Measurements from ENCODE around the gene CTCF. TPM values are rescaled to one million over a fixed set of nuclear protein-coding genes. Genes with fewer than 3 reads are reported as not detected.
"Not testable (repeated sequence)": the region's sequence is repeated elsewhere in the genome, so short reads cannot be mapped to it uniquely, and the experiment has no call there.

CTCF gene
- total RNA-seq, 1 donor from 2014 or later: 43.2 TPM

DNA sequence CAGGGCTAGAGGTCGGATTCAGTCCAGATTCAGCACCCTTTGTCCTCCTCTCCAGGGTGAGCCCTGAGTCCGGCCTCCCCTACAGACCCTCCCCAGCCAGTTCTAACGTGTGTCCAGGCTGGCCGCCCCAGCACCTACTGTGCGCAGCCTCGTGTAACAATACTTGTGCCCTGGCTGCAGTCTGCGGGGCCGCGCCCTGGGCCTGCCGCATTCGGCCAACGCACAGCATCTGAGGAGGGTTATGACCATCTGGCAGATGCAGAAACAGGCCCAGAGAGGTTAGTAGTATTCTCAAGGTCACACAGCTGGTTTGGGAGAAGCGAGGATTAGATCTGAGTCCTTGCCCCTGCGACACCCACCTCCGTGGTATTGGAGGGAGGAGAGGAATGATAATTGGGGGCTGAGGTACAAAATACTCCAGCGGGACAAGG lies 32.7 kb upstream of the CTCF start:
- H3K27ac ChIP-seq: peak overlapping the region; percentile 91
- no peak for TF ChIP-seq POLR2A (IDR thresholded peaks at IDR 0.05)
- no peak for TF ChIP-seq POLR2AphosphoS5 (IDR thresholded peaks at IDR 0.05; ENCODE audit: insufficient read depth in 1 of 2, low read depth in 1 of 2)
- TF ChIP-seq CTCF (IDR thresholded peaks at IDR 0.05): no peak
- peak in 1 of 2 donors; percentile 87 for DNase-seq (ENCODE audit: extremely low spot score in 2 of 2)
- intact Hi-C loops (cut with DNase I): no loop called here
- peaks cover 39% of the 10 kb centered on the region for H3K4me1 ChIP-seq
- H3K36me3 ChIP-seq: no peaks in the 10 kb centered on the region
- no peaks in the 10 kb centered on the region for H3K27me3 ChIP-seq
- peak overlapping the region; percentile 79 to 98 for H3K4me3 ChIP-seq
- H3K9me3 ChIP-seq: no peaks in the 10 kb centered on the region

DNA sequence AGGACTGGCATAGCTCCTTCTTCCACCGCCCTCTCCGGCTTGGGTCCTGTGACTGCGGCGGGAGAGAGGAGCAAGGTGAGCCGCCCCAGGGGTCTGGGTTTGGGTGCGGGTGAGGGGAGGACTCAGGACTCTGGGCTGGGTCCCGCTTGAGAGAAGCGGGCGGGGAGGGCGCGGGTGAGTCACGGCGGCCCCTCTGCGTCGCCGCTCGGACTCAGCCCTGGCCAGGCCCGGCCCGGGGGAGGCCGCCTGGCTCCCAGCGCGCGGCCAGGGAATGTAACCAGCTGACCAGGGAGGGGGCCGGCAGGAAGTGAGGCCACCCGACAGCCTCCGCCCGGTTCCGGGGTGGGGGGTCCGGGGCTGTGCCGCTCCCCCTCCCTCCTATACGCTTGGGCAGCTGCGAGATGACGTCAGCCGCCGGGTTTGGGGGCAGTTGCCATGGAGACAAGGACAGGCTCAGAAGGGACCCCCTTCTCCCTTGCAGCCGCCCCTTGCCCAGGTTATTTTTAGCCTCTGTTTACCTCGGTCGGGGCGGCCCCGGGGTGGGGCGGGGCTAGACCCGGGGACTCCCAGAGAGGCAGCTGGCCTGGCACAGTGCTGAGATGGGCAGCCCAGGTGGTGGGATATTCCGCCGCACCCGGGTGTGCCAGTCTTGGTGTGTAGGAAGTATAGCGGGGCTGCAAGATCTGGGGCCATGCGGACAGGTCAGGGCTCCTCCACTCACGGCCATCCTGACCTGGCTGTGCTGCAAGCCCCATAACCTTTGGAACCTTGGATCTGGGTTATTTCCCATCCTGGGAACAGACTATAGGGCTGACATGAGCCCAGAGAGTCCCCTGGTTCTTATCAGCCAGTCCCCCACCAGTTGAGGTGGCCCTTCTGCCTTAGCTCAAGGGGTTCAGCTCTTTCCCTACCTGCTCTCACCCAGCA lies 32.0 kb upstream of the CTCF start:
- no peaks in the 10 kb centered on the region for H3K27me3 ChIP-seq
- no peaks in the 10 kb centered on the region for H3K36me3 ChIP-seq
- H3K27ac ChIP-seq: peak overlapping the region; percentile 91
- peak overlapping the region; percentile 79 to 98 for H3K4me3 ChIP-seq
- intact Hi-C loops (cut with DNase I): no loop called here
- H3K9me3 ChIP-seq: no peaks in the 10 kb centered on the region
- peaks cover 43% of the 10 kb centered on the region for H3K4me1 ChIP-seq
- peak in 1 of 2 donors; percentile 82 for TF ChIP-seq POLR2AphosphoS5 (IDR thresholded peaks at IDR 0.05; ENCODE audit: insufficient read depth in 1 of 2, low read depth in 1 of 2)
- no peak for TF ChIP-seq CTCF (IDR thresholded peaks at IDR 0.05)
- peak in 1 of 2 donors; percentile 67 for TF ChIP-seq POLR2A (IDR thresholded peaks at IDR 0.05)
- peak in 1 of 2 donors; percentile 91 for DNase-seq (ENCODE audit: extremely low spot score in 2 of 2)

DNA sequence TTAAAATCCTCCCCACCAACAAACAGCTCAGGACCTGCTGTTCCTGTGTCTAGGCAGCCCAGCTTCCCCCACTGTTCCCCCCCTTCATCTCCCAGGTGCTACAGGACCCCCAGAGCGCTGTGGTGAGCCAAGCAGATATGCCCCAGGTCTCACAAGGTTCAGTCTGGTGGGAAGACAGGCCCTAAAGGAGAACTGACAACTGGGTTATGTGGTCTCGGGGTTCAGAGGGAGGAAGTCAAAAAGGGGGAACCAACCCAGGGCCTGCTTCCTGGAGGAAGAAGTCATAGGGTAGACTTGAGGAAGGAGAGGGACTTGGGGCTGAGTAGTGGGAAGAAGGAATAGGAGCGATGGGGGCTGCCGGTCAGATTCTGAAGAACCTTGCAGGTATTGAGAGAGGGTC lies 31.1 kb upstream of the CTCF start:
- peak overlapping the region in 1 of 2 donors; percentile 98 for H3K4me3 ChIP-seq
- no peaks in the 10 kb centered on the region for H3K27me3 ChIP-seq
- H3K9me3 ChIP-seq: no peaks in the 10 kb centered on the region
- TF ChIP-seq CTCF (IDR thresholded peaks at IDR 0.05) (no peak), POLR2AphosphoS5 (IDR thresholded peaks at IDR 0.05; ENCODE audit: insufficient read depth in 1 of 2, low read depth in 1 of 2) (no peak), POLR2A (IDR thresholded peaks at IDR 0.05) (no peak)
- H3K4me1 ChIP-seq: peaks cover 46% of the 10 kb centered on the region
- peak overlapping the region; percentile 91 for H3K27ac ChIP-seq
- peak; percentile 87 to 91 for DNase-seq (ENCODE audit: extremely low spot score in 2 of 2)
- intact Hi-C loops (cut with DNase I): no loop called here
- no peaks in the 10 kb centered on the region for H3K36me3 ChIP-seq

DNA sequence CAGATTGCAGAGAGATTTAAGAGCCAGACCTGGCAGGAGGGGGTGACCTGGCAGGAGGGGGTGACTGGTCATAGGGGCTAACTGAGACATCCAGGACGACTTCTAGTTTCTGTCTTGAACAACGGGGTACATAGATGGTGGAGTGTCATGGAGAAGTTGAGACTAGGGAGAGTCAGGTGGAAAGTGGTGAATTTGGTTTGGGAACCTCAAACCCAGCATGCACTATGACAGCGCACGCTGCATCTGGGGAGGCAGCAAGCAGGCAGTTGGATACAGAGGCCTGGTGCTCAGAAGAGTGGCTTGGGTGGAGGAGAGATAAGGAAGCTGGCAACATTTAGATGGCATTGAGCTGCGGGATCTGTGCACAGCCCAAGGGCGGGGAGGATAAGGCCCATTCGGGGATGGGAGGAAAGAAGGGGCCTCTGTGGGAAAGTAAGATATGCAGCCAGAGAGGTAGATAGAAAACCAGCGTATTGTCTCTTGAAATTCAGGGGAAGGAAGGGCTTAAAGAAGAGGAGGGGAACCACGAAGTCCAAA lies 29.2 kb upstream of the CTCF start:
- peaks cover 57% of the 10 kb centered on the region for H3K4me1 ChIP-seq
- peak in 1 of 2 donors; percentile 40 for DNase-seq (ENCODE audit: extremely low spot score in 2 of 2)
- intact Hi-C loops (cut with DNase I): no loop called here

GRCh38 chr16:67533987-67534386 lies 28.3 kb upstream of the CTCF start:
- H3K4me1 ChIP-seq: peaks cover 62% of the 10 kb centered on the region
- H3K36me3 ChIP-seq; H3K27ac ChIP-seq; DNase-seq (ENCODE audit: extremely low spot score in 2 of 2); intact Hi-C loops (cut with DNase I); H3K4me3 ChIP-seq; H3K27me3 ChIP-seq; H3K9me3 ChIP-seq: not testable (repeated sequence)

More for the DNA sequence above, 29.2 kb upstream of the CTCF start:
- Histone ChIP-seq H3K36me3 (no peaks in the 10 kb centered on the region), H3K27ac (no peak overlapping the region), H3K4me3 (no peak overlapping the region), H3K9me3 (no peaks in the 10 kb centered on the region), H3K27me3 (no peaks in the 10 kb centered on the region)
- no peak for TF ChIP-seq POLR2AphosphoS5 (IDR thresholded peaks at IDR 0.05; ENCODE audit: insufficient read depth in 1 of 2, low read depth in 1 of 2)
- no peak for TF ChIP-seq POLR2A (IDR thresholded peaks at IDR 0.05)
- no peak for TF ChIP-seq CTCF (IDR thresholded peaks at IDR 0.05)
